GM18505 (cell line): ENCODE data around the gene SLC44A3.

Experiments
- ATAC-seq: cut with Tn5 transposase; IDR thresholded peaks from one replicate; pipeline ENCODE4 v1.9.1; 2021; ENCODE audit not compliant: unreplicated experiment
- POLR2A ChIP-seq: IDR thresholded peaks from 4 replicates; pipeline ENCODE4 v1.6.1; 2011; ENCODE audit warnings: borderline replicate concordance; ENCODE audit not compliant: insufficient read depth, insufficient read length; ENCODE audit errors: extremely low read depth

Gene SLC44A3

DNA sequence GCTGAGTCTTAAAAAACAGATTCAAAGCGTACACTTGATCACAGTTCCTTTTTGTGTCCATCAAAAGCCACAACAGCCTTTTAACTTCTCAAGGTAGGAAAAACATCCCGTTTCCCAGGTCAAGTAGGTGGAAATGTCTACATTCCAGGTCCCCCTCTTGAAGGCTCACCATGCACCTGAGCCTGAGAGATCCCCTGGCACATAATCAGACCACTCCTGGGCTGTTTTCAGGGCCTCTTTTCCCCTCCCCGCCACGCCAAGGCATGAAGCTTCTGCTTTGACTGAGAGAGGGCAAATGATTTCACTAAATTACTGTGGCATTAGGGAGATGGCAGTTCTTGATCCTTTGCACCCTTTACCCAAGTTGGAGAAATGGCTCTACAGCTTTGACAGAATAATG lies 85.0 kb downstream of the SLC44A3 start:
- no peak for TF ChIP-seq POLR2A
- no peak for ATAC-seq

DNA sequence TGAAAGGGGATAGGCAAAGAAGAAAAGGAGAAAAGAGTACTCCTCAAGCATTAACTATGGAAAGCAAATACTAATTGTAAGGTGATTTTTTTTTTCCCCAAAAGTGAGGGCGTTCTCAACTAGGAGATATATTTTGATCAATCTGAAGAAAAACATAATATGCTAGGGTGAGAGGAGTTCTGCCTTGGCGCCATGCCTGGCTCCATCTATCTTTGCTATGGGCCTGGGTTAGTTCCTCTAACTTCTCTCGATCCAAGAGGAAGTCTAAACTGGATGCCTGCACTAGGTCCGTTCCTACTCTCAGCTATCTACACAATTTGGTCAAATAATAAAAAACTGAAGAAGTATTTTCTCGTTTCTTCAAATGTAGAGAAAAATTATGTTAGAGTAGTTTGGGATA lies 86.2 kb downstream of the SLC44A3 start:
- TF ChIP-seq POLR2A = no peak
- ATAC-seq = no peak

DNA sequence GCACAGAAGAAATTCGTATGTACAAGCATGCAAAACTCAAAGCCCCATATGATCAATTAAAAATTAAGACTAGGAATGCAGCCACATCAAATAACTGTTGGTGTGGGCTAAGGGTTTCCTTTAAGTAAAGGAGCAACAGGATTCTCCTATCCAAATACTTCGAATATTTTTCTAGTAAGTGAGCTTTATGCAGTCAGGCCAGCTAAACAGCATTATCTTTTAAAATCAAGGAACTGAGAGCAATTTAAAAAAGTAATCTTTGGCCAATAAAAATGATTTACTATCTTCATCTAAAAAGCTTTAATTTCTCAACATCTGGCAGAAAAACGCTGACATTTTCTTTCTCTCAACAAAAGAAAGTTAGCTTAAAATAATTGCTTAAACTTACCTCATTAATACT lies 87.0 kb downstream of the SLC44A3 start:
- no peak for TF ChIP-seq POLR2A
- no peak for ATAC-seq

DNA sequence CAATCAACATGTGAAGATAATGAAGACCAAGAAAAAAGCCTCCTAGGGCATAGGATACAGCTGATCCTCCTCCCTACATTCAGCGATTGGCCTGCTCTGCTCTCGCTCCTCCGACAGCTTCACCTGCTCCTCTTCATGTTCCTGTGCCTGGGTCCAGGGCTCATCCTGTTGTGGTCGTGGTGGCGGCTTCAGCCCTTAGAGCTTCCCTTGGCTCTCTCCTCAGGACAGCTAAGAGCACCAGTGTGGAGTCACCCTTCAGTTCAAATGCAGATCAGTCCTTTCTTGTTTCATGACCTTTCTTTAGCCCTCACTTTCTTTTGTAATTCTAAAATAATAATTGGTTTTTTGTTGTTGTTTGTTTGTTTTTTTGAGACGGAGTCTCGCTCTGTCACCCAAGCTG lies 88.0 kb downstream of the SLC44A3 start:
- TF ChIP-seq POLR2A = no peak
- no peak for ATAC-seq

DNA sequence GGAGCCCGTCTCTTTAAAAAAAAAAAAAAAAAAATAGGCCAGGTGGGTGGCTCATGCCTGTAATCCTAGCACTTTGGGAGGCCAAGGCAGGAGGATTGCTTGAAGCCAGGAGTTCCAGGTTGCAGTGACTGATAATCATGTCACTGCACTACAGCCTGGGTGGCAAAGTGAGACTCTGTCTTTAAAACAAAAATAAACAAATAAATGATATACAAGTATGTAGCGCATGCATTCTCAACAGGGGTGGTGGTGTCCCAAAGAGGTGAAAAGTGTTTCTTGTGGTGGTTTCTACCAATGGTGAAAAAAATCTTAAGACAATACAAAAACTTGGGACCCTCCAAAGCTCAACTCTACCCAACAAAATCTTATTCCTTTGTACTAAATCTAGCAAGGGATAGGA lies 88.8 kb downstream of the SLC44A3 start:
- TF ChIP-seq POLR2A = no peak

DNA sequence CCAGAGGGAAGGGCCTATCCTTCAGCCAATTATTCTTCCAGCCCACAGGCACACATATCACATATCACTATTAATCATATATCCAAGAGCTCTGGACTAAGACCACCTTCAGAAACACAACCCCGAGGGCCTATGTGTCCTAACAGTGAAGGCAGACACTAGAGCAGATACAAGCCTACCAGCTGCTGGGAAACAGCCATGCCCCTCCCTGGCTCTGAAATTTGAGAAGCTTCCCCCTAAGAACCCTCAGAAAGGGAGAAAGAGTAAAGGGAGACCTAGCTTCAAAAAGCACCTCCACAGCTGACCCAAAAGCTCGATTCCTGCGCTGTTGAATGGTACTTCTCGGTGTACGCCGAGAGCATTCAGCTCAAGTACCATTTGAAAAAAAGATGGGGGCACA lies 89.3 kb downstream of the SLC44A3 start:
- no peak for ATAC-seq
- no peak for TF ChIP-seq POLR2A

More for the DNA sequence above, 88.8 kb downstream of the SLC44A3 start:
- no peak for ATAC-seq

DNA sequence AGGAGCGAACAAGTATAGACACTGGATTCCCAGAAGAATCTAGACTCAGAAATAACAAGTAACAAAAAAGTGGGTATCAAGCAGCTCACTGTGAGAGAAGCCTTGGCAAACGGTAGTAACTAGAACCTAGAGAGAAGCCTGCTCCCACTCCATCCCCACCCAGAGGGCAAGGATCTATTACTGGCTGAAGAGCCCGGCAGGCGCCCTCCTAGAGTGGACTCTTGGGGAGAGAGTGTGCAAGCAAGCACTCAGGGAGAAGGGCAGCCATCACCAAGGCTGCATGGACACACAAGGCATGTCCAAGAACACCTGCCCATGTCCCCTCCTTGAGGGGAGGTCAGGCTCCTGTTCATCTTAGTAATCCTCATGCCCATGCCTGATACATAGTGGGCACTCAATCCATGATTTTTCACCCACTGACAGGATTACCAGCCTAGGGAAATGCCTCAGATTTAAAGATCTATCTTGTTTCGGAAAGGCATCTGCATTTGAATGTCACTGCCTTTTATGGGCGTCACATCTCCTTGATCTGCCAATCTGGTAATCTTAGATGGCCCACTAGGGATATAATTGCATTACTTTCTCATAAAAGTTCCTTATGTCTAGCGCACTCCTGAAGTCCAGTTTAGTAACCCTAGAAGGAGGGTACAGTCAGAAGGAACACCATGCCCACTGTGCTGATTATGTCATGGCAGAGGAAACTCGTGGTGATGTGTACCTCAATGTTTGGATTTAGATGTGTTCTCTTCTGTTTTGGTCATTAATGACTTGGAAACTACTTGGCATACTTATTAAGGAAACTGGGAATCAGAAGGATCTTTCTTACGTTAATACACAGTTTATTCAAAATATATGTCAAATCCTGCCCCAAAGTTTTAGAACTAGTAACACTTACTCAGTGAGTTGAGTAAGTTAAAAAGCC lies 92.4 kb downstream of the SLC44A3 start:
- ATAC-seq = no peak
- TF ChIP-seq POLR2A = no peak

DNA sequence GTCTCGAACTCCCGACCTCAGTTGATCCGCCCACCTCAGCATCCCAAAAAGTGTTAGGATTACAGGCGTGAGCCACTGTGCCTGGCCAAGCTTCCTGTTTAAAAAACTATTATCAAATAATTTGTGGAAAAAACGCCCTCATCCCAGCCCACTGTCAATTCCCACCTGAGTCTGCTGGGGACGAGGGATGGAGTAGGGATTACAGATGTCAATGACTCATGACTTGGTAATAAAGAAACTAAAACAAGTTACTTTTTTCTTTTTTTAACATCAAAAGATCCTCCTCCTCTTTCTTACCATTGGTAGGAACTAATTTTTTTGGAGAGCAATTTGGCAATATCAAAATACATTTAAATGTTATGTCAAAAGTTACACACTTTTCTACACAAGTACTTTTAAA lies 97.1 kb downstream of the SLC44A3 start:
- no peak for ATAC-seq
- TF ChIP-seq POLR2A = no peak

DNA sequence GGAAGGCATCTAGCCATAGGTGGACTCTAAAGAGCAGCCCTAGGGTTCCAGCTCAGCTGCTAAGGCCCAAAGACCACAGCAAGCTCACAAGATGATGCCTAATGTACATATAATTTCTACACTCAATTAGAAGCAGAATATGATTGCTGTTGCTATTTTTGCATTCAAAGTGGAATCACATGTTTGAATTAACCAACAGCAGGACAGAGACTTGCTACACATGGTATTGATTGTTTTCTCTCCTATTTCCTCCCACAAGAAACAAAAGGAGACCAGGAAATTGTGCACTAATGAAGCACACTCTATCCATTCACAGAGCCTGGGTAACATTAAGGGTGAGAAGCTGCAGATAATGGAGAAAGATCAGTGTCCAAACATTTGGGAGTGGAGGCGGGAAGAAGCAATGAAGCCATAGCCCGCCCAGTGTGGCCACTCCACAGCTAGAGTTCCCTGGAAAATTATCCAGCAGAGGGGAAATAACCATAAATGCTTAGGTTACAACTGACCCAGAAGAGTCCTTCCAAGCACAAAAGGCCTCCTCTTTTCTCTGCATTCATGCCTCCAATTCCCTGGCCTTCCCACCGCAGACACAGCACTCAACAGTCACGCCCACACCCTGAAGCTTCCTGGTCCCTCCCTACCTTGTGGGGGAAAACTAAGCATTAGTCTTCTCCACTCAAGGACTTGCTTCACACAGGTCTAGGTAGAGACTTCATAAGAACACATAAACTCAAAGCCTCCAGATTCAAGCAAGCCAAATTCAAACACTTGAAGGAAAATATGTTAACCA lies 99.3 kb downstream of the SLC44A3 start:
- no peak for ATAC-seq
- no peak for TF ChIP-seq POLR2A

DNA sequence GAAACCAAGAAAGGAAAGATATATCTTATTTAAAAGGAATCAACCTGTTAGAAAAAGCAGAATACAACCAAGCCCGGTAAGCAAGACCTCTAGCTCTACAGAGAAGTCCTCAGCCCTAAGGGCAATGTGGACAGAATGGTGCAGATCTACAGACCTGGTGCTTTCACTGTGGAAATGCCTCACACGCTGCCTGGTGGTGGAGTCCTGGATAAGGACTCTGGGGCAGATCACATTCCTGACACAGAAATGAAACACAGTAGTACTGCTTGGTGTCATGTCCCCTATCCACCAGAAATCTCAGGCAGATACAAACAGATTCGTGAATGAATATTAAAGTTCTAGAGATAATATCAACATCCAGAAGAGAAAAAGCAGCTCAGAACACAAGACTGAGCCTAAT lies 99.9 kb downstream of the SLC44A3 start:
- no peak for TF ChIP-seq POLR2A
- no peak for ATAC-seq

DNA sequence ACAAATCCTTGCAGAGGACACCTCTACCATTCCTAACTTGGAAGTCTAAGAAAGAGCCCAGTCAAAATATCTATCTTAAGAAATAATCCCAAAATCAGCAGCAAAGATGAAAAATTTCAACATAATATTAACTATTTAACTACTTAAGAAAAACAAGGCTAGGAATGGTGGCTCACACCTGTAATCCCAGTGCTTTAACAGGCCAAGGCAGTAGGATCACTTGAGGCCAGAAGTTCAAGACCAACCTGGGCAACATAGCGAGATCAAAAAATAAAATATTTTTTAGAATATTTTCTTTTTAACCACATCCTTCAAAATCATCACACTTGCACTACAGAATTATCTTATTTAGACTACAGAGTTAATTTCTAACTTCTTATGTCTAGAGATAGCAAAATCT lies 101.8 kb downstream of the SLC44A3 start:
- no peak for TF ChIP-seq POLR2A
- no peak for ATAC-seq

DNA sequence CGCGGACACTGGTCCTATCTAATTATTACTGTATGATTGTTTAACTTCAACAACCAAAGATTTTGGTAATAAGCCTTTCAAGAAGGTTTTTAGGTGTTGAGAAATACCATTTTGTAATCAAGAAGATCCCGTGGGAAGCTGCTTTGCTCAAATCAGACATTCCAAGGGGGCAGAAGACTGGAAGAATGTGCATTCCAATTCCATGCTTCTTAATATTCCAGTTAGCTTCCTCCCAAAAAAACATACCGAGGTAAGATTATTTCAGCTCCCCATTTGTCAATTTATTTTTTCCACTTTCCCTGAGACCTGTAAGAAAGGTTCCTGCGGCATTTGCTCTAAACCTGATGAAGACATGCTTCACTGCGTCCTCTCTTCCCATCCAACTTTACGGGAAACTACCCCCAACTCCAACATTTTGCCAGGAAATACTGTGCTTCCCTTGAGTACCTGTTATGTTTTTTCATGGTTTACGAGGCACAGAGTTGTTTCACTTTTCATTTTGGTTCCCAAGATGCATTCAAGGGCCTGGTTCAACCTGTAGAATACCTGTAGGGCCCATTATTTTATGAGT lies 102.7 kb downstream of the SLC44A3 start:
- TF ChIP-seq POLR2A = no peak
- ATAC-seq = no peak

DNA sequence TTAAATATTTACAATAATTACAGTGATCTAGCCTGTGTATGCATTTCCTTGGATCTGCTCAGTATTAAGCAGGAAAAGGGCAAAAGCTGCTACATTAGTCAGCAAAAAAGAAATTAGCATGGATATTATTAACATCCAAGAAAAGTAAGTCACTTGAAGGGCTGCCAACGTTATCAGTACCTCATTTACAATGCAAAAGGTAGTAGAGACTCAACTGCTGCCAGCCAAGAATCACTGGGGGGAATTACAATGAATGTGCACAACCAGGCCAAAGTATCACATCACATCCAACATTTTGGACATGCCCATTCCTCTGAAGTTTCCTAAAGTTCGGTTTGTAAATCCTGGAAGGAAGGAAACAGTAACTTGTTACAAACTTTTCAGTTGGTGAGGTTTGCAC lies 104.8 kb downstream of the SLC44A3 start:
- no peak for TF ChIP-seq POLR2A
- ATAC-seq = no peak
